ENCODE results near the gene CTNNA2. TPM values are rescaled to one million over a fixed set of nuclear protein-coding genes. Genes with fewer than 3 reads are reported as not detected.

Gene CTNNA2
- total RNA-seq, 1 donor from 2014 or later, result 43.5 TPM

DNA sequence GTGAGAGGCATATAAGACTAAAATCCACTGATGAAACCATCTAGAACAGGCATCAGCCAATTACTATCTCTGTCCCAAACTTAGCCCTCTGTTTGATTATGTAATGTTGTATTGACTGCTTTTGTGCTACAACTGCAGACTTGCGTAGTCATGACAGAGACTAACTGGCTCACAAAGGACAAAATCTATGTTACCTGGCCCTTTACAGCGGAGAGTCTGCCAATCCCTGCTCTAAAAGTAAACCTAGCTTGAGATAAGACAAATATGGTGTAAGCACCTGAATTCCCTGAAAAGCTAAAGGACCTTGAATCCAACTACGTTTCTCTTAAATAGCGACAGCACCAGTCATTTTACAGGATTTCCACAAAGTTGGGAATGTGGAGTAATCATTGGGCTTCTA, 894.5 kb downstream of the CTNNA2 start:
- no peak overlapping the region for H2AFZ ChIP-seq (replicated peaks)
- Mint-ChIP-seq H3K27me3 (ENCODE audit: insufficient read depth, low read depth) (peaks cover 2% of the 10 kb centered on the region), H3K4me3 (no peak overlapping the region), H3K9me3 (peaks cover 8% of the 10 kb centered on the region), H3K4me1 (peaks cover 4% of the 10 kb centered on the region), H3K36me3 (no peaks in the 10 kb centered on the region), H3K27ac (no peak overlapping the region)
- no peak for DNase-seq (ENCODE audit: low spot score)
- TF ChIP-seq EZH2phosphoT487 (IDR thresholded peaks at IDR 0.05), result no peak
- no peak for TF ChIP-seq EZH2 (IDR thresholded peaks at IDR 0.05)
- TF ChIP-seq CTCF (IDR thresholded peaks at IDR 0.05), result no peak
- H3K9ac ChIP-seq, result no peak overlapping the region
- no peak overlapping the region for H3K27ac ChIP-seq
- H3K4me1 ChIP-seq, result no peaks in the 10 kb centered on the region
- no peaks in the 10 kb centered on the region for H3F3A ChIP-seq (ENCODE audit: low read depth)
- H3K9me3 ChIP-seq (ENCODE audit: low read depth), result no peaks in the 10 kb centered on the region
- H3K4me3 ChIP-seq, result no peak overlapping the region
- H3K79me2 ChIP-seq (ENCODE audit: low read depth), result no peaks in the 10 kb centered on the region
- H3K27me3 ChIP-seq, result no peaks in the 10 kb centered on the region
- no peak overlapping the region for H3K4me2 ChIP-seq
- H3K36me3 ChIP-seq, result no peaks in the 10 kb centered on the region
- no peaks in the 10 kb centered on the region for H4K20me1 ChIP-seq (ENCODE audit: low read depth)

DNA sequence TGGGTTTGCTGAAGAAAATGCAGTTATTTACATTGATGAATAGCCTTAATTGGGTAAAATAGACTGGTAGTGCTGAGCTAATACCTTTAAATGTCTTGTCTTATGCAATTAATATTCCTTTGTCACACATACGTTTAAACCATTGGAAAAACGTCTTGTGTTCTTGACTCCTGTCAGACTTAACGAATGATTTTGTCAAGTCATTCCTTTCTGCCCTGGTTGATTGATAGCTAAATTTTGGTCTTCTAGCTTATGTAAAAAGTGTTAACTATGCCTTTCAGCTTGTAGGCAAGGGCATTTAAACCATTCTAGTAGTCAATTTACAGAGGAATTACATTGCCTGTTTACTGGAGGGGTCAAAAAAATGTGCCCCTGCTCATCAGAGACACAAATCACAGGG, 897.5 kb downstream of the CTNNA2 start:
- H3K4me1 ChIP-seq, result no peaks in the 10 kb centered on the region
- no peaks in the 10 kb centered on the region for H4K20me1 ChIP-seq (ENCODE audit: low read depth)
- H3K4me2 ChIP-seq, result no peak overlapping the region
- no peak overlapping the region for H3K4me3 ChIP-seq
- H3K4me1 Mint-ChIP-seq, result peaks cover 4% of the 10 kb centered on the region
- H3K36me3 Mint-ChIP-seq, result no peaks in the 10 kb centered on the region
- no peak overlapping the region for H3K9ac ChIP-seq
- no peaks in the 10 kb centered on the region for H3K36me3 ChIP-seq
- H3K9me3 ChIP-seq (ENCODE audit: low read depth), result no peaks in the 10 kb centered on the region
- H3F3A ChIP-seq (ENCODE audit: low read depth), result no peaks in the 10 kb centered on the region
- H3K79me2 ChIP-seq (ENCODE audit: low read depth), result no peaks in the 10 kb centered on the region
- no peaks in the 10 kb centered on the region for H3K27me3 ChIP-seq
- H3K27ac Mint-ChIP-seq, result no peak overlapping the region
- no peak overlapping the region for H2AFZ ChIP-seq (replicated peaks)
- no peak for DNase-seq (ENCODE audit: low spot score)
- peaks cover 15% of the 10 kb centered on the region for H3K9me3 Mint-ChIP-seq
- H3K27ac ChIP-seq, result no peak overlapping the region
- peaks cover 2% of the 10 kb centered on the region for H3K27me3 Mint-ChIP-seq (ENCODE audit: insufficient read depth, low read depth)
- no peak overlapping the region for H3K4me3 Mint-ChIP-seq
- no peak for TF ChIP-seq EZH2phosphoT487 (IDR thresholded peaks at IDR 0.05)
- TF ChIP-seq EZH2 (IDR thresholded peaks at IDR 0.05), result no peak
- TF ChIP-seq CTCF (IDR thresholded peaks at IDR 0.05), result no peak

DNA sequence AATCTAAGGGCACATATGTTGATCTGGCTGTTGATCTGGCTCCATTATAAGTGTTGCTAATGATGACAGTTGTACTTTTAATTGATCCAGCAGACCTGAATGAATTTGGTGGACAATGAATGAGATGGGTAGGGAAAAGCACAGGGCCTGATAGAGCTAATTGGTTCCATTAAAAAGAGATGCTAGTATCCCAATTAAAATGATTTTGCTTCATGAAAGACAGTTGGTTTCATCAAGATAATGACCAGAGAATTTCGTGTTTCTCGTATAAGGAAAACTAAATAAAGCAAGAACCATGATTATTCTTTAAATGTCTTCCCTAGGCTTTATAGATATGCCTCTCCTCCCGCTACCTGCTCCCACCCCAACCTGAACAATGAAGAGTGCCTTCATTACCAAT, 900.3 kb downstream of the CTNNA2 start:
- H3K4me3 ChIP-seq, result no peak overlapping the region
- TF ChIP-seq EZH2phosphoT487 (IDR thresholded peaks at IDR 0.05) (no peak), CTCF (IDR thresholded peaks at IDR 0.05) (no peak), EZH2 (IDR thresholded peaks at IDR 0.05) (no peak)
- H3K27ac Mint-ChIP-seq, result no peak overlapping the region
- H2AFZ ChIP-seq (replicated peaks), result no peak overlapping the region
- H3K4me1 ChIP-seq, result no peaks in the 10 kb centered on the region
- no peak overlapping the region for H3K4me3 Mint-ChIP-seq
- H3K36me3 ChIP-seq, result no peaks in the 10 kb centered on the region
- H3K9ac ChIP-seq, result no peak overlapping the region
- no peaks in the 10 kb centered on the region for H3F3A ChIP-seq (ENCODE audit: low read depth)
- H3K36me3 Mint-ChIP-seq, result no peaks in the 10 kb centered on the region
- DNase-seq (ENCODE audit: low spot score), result no peak
- no peak overlapping the region for H3K4me2 ChIP-seq
- H3K4me1 Mint-ChIP-seq, result no peaks in the 10 kb centered on the region
- no peak overlapping the region for H3K27ac ChIP-seq
- H3K27me3 Mint-ChIP-seq (ENCODE audit: insufficient read depth, low read depth), result peaks cover 2% of the 10 kb centered on the region
- H3K9me3 ChIP-seq (ENCODE audit: low read depth), result no peaks in the 10 kb centered on the region
- H3K79me2 ChIP-seq (ENCODE audit: low read depth), result no peaks in the 10 kb centered on the region
- no peaks in the 10 kb centered on the region for H3K27me3 ChIP-seq
- H3K9me3 Mint-ChIP-seq, result peaks cover 11% of the 10 kb centered on the region
- no peaks in the 10 kb centered on the region for H4K20me1 ChIP-seq (ENCODE audit: low read depth)

All from neural progenitor cell (in vitro differentiated cells).